Sigmoid colon (tissue), 3 donors: ENCODE results near the gene PIK3R5.

Source experiments
- CTCF ChIP-seq, 4 experiments: fragments of 450-650 bp in 3 of 4; fragments of 200-600 bp in 1 of 4; IDR thresholded peaks; one replicate each; pipeline ENCODE4 v1.5.1; 2016 to 2019; ENCODE audit warnings: antibody characterized with exemption in 4 of 4, mild to moderate bottlenecking in 3 of 4, moderate library complexity in 2 of 4
- POLR2A ChIP-seq, 2 donors: fragments of 450-650 bp; IDR thresholded peaks; one replicate each; pipeline ENCODE4 v1.6.1; 2016; ENCODE audit warnings: antibody characterized with exemption in 2 of 2, mild to moderate bottlenecking in 2 of 2, moderate library complexity in 2 of 2

GRCh38 chr17:8857919-8858318 lies 107.6 kb downstream of the PIK3R5 start:
- TF ChIP-seq CTCF (IDR thresholded peaks at IDR 0.05) (no peak), POLR2A (IDR thresholded peaks at IDR 0.05) (no peak)
